ENCODE results near the gene BRAT1. TPM values are rescaled to one million over a fixed set of nuclear protein-coding genes. Genes with fewer than 3 reads are reported as not detected.

The BRAT1 gene
- total and polyA plus RNA-seq, 2 experiments from 2014 or later, result 32.5 to 76.8 TPM

GRCh38 chr7:2509298-2509906 is 45.9 kb downstream of the BRAT1 start (continued):
- TF ChIP-seq ZNF462 (CRISPR knock-in tag; IDR thresholded peaks at IDR 0.05), result no peak
- TF ChIP-seq CTCF (conservative IDR thresholded peaks at IDR 0.05; ENCODE audit: low read depth in 2 of 2), result no peak
- no peak for TF ChIP-seq STAT1 (IDR thresholded peaks at IDR 0.05; ENCODE audit: unreplicated experiment)
- no peak for TF ChIP-seq ZNF114 (CRISPR knock-in tag; IDR thresholded peaks at IDR 0.05)
- no peak for TF ChIP-seq EZH2phosphoT487 (IDR thresholded peaks at IDR 0.05; ENCODE audit: unreplicated experiment)
- no peak for TF ChIP-seq POLR2AphosphoS5 (IDR thresholded peaks at IDR 0.05; ENCODE audit: low read depth)
